CD8-positive, alpha-beta memory T cell (primary cell): ENCODE results near the gene MACROD2. TPM values are rescaled to one million over a fixed set of nuclear protein-coding genes. Genes with fewer than 3 reads are reported as not detected.
"Not testable (repeated sequence)": the region's sequence is repeated elsewhere in the genome, so short reads cannot be mapped to it uniquely, and the experiment has no call there.

Experiments
- CTCF ChIA-PET: fragments of 350-600 bp; sonication (Branson Sonifier 250); formaldehyde crosslinking; loops from one replicate; lab custom pipeline; 2021; ENCODE audit warnings: antibody characterized with exemption; lab: Charles Lee
- POLR2A ChIA-PET: fragments of 350-600 bp; sonication (Branson Sonifier 250); formaldehyde crosslinking; loops from one replicate; lab custom pipeline; 2021; ENCODE audit warnings: antibody characterized with exemption; lab: Charles Lee
- DNase-seq, 5 donors: peaks; one replicate each; pipeline versions ENCODE4 v3.0.0 to v3.0.0-alpha.2; 2020 to 2022; ENCODE audit warnings: mixed read lengths in 1 of 5
- H3K27ac ChIP-seq: one replicate; pipeline ENCODE4 v1.7.0; 2013; ENCODE audit warnings: low read depth, mild to moderate bottlenecking, low read length, moderate library complexity
- H3K27me3 ChIP-seq: 2 replicates; pipeline ENCODE4 v1.7.0; 2013; ENCODE audit warnings: low read length, mild to moderate bottlenecking; ENCODE audit not compliant: insufficient read depth, poor library complexity, severe bottlenecking
- H3K36me3 ChIP-seq: 2 replicates; pipeline ENCODE4 v1.7.0; 2013; ENCODE audit warnings: mild to moderate bottlenecking, low read length, moderate library complexity; ENCODE audit not compliant: insufficient read depth
- H3K4me1 ChIP-seq: 2 replicates; pipeline ENCODE4 v1.7.0; 2013; ENCODE audit warnings: mild to moderate bottlenecking, low read length, moderate library complexity; ENCODE audit not compliant: insufficient read depth
- H3K4me3 ChIP-seq: 2 replicates; pipeline ENCODE4 v1.7.0; 2013; ENCODE audit warnings: mild to moderate bottlenecking, low read length
- H3K9me3 ChIP-seq: 2 replicates; pipeline ENCODE4 v1.7.0; 2013; ENCODE audit warnings: mild to moderate bottlenecking, low read length
- H3K27ac Mint-ChIP-seq, 8 donors: one replicate each; pipeline ENCODE4 v1.8.0; 2020 to 2021; ENCODE audit warnings: mixed read lengths in 8 of 8, mild to moderate bottlenecking in 6 of 8, inconsistent platforms in 3 of 8, moderate library complexity in 3 of 8
- H3K27me3 Mint-ChIP-seq, 2 donors: one replicate each; pipeline ENCODE4 v1.8.0; 2020 to 2021; ENCODE audit warnings: mixed read lengths in 2 of 2, mild to moderate bottlenecking in 1 of 2, moderate library complexity in 1 of 2
- H3K36me3 Mint-ChIP-seq, 3 donors: one replicate each; pipeline ENCODE4 v1.8.0; 2020 to 2021; ENCODE audit warnings: mixed read lengths in 3 of 3, inconsistent platforms in 1 of 3, mild to moderate bottlenecking in 1 of 3
- H3K4me1 Mint-ChIP-seq, 3 donors: one replicate each; pipeline ENCODE4 v1.8.0; 2020 to 2021; ENCODE audit warnings: mixed read lengths in 3 of 3, inconsistent platforms in 1 of 3, mild to moderate bottlenecking in 1 of 3
- H3K4me3 Mint-ChIP-seq, 7 donors: one replicate each; pipeline ENCODE4 v1.8.0; 2020 to 2021; ENCODE audit warnings: mixed read lengths in 7 of 7, mild to moderate bottlenecking in 6 of 7, moderate library complexity in 4 of 7, inconsistent platforms in 2 of 7
- H3K9me3 Mint-ChIP-seq, 5 donors: one replicate each; pipeline ENCODE4 v1.8.0; 2020 to 2022; ENCODE audit warnings: mixed read lengths in 5 of 5, mild to moderate bottlenecking in 3 of 5, moderate library complexity in 2 of 5, inconsistent platforms in 1 of 5
- polyA plus RNA-seq: library from polyadenylated mRNA; unstranded; fragments of 300-500 nt; fragmentation: Illumina TruSeq; gene quantifications from one replicate; pipeline ENCODE4 v1.2.3, GENCODE V29; 2021
- total RNA-seq, 2 experiments: library from RNA; stranded (reverse); gene quantifications; one replicate each; pipeline ENCODE4 v1.2.3, GENCODE V29; 2021

The MACROD2 gene
- total and polyA plus RNA-seq, 3 experiments from 2014 or later = not detected

DNA sequence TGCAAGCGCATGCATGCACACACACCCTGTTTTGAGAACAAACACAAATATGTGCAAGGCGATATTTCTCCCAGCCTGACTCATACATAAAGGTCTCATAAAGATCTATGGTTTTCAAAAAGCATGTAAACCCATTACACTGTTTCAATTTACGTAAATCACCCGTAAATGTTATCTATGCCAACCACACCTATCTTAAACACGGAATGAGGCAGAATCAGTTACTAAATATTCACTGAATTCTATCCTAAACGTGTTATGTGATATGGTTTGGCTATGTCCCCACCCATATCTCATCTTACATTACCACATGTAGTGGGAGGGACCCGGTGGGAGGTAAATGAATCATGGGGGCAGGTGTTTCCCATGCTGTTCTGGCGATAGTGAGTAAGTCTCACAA is 1956.3 kb downstream of the MACROD2 start:
- Histone ChIP-seq H3K9me3 (no peaks in the 10 kb centered on the region), H3K27me3 (no peaks in the 10 kb centered on the region), H3K4me1 (no peaks in the 10 kb centered on the region), H3K4me3 (no peak overlapping the region), H3K36me3 (no peaks in the 10 kb centered on the region), H3K27ac (no peak overlapping the region)
- H3K9me3 Mint-ChIP-seq = peaks cover 0 to 15% (median 3%) of the 10 kb centered on the region in 5 donors
- H3K4me1 Mint-ChIP-seq = no peaks in the 10 kb centered on the region
- ChIA-PET CTCF (no interaction called here), POLR2A (no interaction called here)
- no peak overlapping the region for H3K27ac Mint-ChIP-seq
- DNase-seq = no peak
- no peaks in the 10 kb centered on the region for H3K27me3 Mint-ChIP-seq
- H3K36me3 Mint-ChIP-seq = no peaks in the 10 kb centered on the region
- no peak overlapping the region for H3K4me3 Mint-ChIP-seq

- Histone ChIP-seq H3K36me3 (no peaks in the 10 kb centered on the region), H3K9me3 (no peaks in the 10 kb centered on the region), H3K27me3 (no peaks in the 10 kb centered on the region), H3K4me3 (no peak overlapping the region), H3K27ac (no peak overlapping the region), H3K4me1 (no peaks in the 10 kb centered on the region)
- POLR2A ChIA-PET = no interaction called here
- no peaks in the 10 kb centered on the region for H3K36me3 Mint-ChIP-seq
- H3K4me3 Mint-ChIP-seq = no peak overlapping the region
- H3K27me3 Mint-ChIP-seq = peaks cover 0 to 1% of the 10 kb centered on the region in 2 donors
- DNase-seq = no peak
- H3K27ac Mint-ChIP-seq = no peak overlapping the region
- CTCF ChIA-PET = no interaction called here
- H3K9me3 Mint-ChIP-seq = peaks cover 0 to 10% (median 0%) of the 10 kb centered on the region in 5 donors
- H3K4me1 Mint-ChIP-seq = no peaks in the 10 kb centered on the region
Observed at GRCh38 chr20:15958142-15958541, 1962.8 kb downstream of the MACROD2 start.

DNA sequence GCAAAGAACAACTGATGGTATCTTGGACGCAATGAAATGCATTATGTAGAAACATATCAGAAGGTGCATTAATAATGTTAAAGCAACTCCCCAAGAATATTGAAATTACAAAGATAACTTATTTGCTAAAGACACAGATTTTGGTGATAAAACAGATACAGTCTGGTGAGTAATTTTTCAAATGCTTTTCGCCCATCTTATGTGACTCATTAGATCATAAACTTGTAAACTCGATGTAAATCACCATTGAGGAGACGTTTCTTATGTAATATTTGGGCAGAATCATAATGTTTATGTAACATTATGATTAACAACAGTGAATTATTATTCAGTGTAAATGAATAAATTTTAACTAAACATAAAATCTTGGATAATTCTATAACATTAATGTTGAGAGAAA is 1969.8 kb downstream of the MACROD2 start:
- Mint-ChIP-seq H3K4me1 (no peaks in the 10 kb centered on the region), H3K27me3 (no peaks in the 10 kb centered on the region), H3K4me3 (no peak overlapping the region), H3K27ac (no peak overlapping the region), H3K9me3 (peaks cover 0 to 16% (median 4%) of the 10 kb centered on the region in 5 donors), H3K36me3 (no peaks in the 10 kb centered on the region)
- Histone ChIP-seq H3K4me1 (no peaks in the 10 kb centered on the region), H3K9me3 (no peaks in the 10 kb centered on the region), H3K27ac (no peak overlapping the region), H3K27me3 (no peaks in the 10 kb centered on the region), H3K36me3 (no peaks in the 10 kb centered on the region), H3K4me3 (no peak overlapping the region)
- POLR2A ChIA-PET = no interaction called here
- DNase-seq = no peak
- CTCF ChIA-PET = no interaction called here

DNA sequence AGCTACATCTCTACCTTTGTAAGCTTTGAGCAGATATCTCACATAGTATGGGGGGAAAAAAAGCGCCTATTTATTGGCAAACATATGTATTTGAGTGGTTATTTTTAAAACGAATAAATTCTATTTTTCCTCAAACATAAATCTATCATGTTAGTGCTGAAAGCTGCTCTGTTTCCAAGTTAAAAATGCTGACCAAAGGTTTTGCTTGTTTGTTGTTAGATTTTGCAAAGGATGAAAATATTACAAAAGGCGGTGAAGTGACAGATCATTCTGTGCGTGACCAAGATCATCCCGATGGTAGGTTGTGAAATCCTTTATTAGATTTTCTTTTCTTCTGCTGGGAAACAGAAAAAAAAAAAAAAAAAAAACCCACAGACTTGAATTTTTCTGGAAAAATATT is 1972.0 kb downstream of the MACROD2 start:
- no peaks in the 10 kb centered on the region for H3K36me3 Mint-ChIP-seq
- no peaks in the 10 kb centered on the region for H3K27me3 ChIP-seq
- no peak for DNase-seq
- H3K27ac ChIP-seq = no peak overlapping the region
- no peak overlapping the region for H3K4me3 ChIP-seq
- ChIA-PET CTCF (no interaction called here), POLR2A (no interaction called here)
- H3K4me1 Mint-ChIP-seq = no peaks in the 10 kb centered on the region
- H3K9me3 ChIP-seq = no peaks in the 10 kb centered on the region
- no peak overlapping the region for H3K4me3 Mint-ChIP-seq
- H3K36me3 ChIP-seq = no peaks in the 10 kb centered on the region
- H3K27ac Mint-ChIP-seq = no peak overlapping the region
- peaks cover 0 to 15% (median 12%) of the 10 kb centered on the region in 5 donors for H3K9me3 Mint-ChIP-seq
- H3K4me1 ChIP-seq = no peaks in the 10 kb centered on the region
- no peaks in the 10 kb centered on the region for H3K27me3 Mint-ChIP-seq

DNA sequence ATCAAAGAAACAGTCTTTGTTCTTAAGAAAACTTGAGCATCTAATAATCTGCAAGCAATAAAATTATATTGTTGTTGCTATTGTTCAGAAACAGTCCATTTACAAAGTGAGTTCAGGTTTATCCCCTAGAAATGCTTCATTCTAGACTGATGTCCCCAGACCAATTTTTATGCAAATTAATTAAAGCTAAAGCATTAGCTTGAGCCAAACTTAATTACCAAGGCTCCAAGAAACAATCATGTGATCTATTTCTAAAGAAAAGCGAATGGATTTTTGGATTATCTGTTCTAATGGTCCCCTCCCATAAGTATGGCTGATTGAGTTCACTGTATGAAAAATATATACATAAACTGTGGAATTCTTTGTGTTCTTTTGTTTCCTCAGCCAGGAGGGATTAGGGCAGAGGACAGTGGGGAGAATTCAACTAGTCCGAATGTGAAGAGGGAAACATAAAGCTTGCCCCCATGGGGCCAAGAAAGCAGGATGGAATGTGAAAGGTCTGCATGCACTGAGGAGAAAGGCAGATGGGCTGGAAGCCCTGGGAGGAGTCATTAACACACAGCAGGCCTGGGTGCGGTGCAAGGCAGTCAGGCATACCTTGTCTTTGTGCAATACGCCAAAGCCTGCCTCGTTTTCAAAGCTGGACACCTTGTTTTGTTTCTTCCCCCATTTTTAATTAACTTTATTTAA is 1980.9 kb downstream of the MACROD2 start:
- Histone ChIP-seq H3K9me3 (no peaks in the 10 kb centered on the region), H3K36me3 (no peaks in the 10 kb centered on the region), H3K27me3 (no peaks in the 10 kb centered on the region), H3K4me3 (no peak overlapping the region), H3K27ac (no peak overlapping the region), H3K4me1 (no peaks in the 10 kb centered on the region)
- peaks cover 4 to 37% (median 14%) of the 10 kb centered on the region in 5 donors for H3K9me3 Mint-ChIP-seq
- no peak overlapping the region for H3K4me3 Mint-ChIP-seq
- H3K36me3 Mint-ChIP-seq = peaks cover 0 to 1% (median 0%) of the 10 kb centered on the region in 3 donors
- ChIA-PET POLR2A (no interaction called here), CTCF (no interaction called here)
- no peak overlapping the region for H3K27ac Mint-ChIP-seq
- H3K4me1 Mint-ChIP-seq = no peaks in the 10 kb centered on the region
- DNase-seq = no peak
- no peaks in the 10 kb centered on the region for H3K27me3 Mint-ChIP-seq

DNA sequence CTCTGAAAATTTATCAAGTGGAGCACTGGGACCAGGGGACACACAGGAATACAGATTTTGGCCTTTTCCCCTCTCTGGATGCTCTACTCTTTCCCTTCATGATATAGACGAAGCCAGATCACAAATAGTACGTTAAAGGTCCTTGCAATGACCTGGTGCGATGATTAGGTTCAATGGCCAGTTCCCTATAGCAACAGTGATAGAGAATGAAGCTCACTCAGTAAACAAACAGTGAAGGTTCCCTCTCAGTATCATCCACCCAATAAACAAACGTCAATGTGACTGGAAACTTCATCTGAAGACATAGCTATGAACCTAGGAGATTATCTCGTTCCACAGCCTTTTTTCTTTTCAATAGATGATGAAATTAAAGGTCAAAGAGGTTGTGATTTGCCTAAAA is 1981.7 kb downstream of the MACROD2 start:
- no peak overlapping the region for H3K4me3 Mint-ChIP-seq
- DNase-seq = no peak

DNA sequence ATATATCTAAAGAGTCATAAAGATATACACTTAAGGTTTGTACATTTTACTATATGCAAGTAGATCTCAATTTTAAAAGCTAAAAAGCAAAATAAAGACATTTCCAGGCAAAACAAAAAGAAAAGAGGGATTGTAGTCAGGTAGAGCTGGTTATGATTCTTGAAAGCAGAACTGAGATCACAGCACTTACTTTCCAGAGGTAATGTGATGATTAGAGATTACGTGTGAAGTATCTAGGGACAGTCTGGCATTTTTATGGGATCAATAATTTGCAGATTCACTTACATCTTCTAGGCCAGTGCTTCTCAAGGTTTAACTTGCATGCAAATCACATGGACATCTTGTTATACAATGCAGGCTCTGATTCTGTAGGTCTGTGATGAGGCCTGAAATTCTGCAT is 1982.4 kb downstream of the MACROD2 start:
- Mint-ChIP-seq H3K4me1 (no peaks in the 10 kb centered on the region), H3K36me3 (peaks cover 0 to 1% (median 0%) of the 10 kb centered on the region in 3 donors), H3K27me3 (no peaks in the 10 kb centered on the region), H3K4me3 (no peak overlapping the region), H3K9me3 (peaks cover 4 to 35% (median 14%) of the 10 kb centered on the region in 5 donors), H3K27ac (no peak overlapping the region)
- no peaks in the 10 kb centered on the region for H3K27me3 ChIP-seq
- H3K27ac ChIP-seq = no peak overlapping the region
- CTCF ChIA-PET = no interaction called here
- no peaks in the 10 kb centered on the region for H3K9me3 ChIP-seq
- H3K4me3 ChIP-seq = no peak overlapping the region
- POLR2A ChIA-PET = no interaction called here
- H3K36me3 ChIP-seq = no peaks in the 10 kb centered on the region
- no peaks in the 10 kb centered on the region for H3K4me1 ChIP-seq
- no peak for DNase-seq

More for the DNA sequence above, 1981.7 kb downstream of the MACROD2 start:
- Mint-ChIP-seq H3K27ac (no peak overlapping the region), H3K27me3 (no peaks in the 10 kb centered on the region), H3K4me1 (no peaks in the 10 kb centered on the region), H3K36me3 (peaks cover 0 to 1% (median 0%) of the 10 kb centered on the region in 3 donors), H3K9me3 (peaks cover 4 to 37% (median 13%) of the 10 kb centered on the region in 5 donors)
- Histone ChIP-seq H3K4me1 (no peaks in the 10 kb centered on the region), H3K27me3 (no peaks in the 10 kb centered on the region), H3K27ac (no peak overlapping the region), H3K4me3 (no peak overlapping the region), H3K36me3 (no peaks in the 10 kb centered on the region), H3K9me3 (no peaks in the 10 kb centered on the region)
- CTCF ChIA-PET = no interaction called here
- POLR2A ChIA-PET = no interaction called here

- H3K4me3 Mint-ChIP-seq, H3K36me3 ChIP-seq, POLR2A ChIA-PET, H3K27ac Mint-ChIP-seq, H3K27ac ChIP-seq, H3K4me1 ChIP-seq, H3K36me3 Mint-ChIP-seq, H3K9me3 ChIP-seq, H3K27me3 Mint-ChIP-seq, H3K27me3 ChIP-seq, CTCF ChIA-PET, H3K4me3 ChIP-seq, H3K4me1 Mint-ChIP-seq, DNase-seq: not testable (repeated sequence)
- peaks cover 2 to 17% (median 7%) of the 10 kb centered on the region in 5 donors for H3K9me3 Mint-ChIP-seq
Observed at GRCh38 chr20:15985494-15986368, 1990.4 kb downstream of the MACROD2 start.
